LNCaP clone FGC (cell line): ENCODE data around the gene RGS11.

Experiments used
- DNase-seq: peaks from one replicate; pipeline ENCODE4 v3.0.0-alpha.2; 2011; ENCODE audit warnings: low read depth
- H3K4me3 ChIP-seq: 2 replicates; pipeline ENCODE4 v1.5.1; 2011; ENCODE audit warnings: mild to moderate bottlenecking, low read depth, low read length, control low read depth
- CTCF ChIP-seq: IDR thresholded peaks from 2 replicates; pipeline ENCODE4 v1.5.1; 2012; ENCODE audit warnings: mild to moderate bottlenecking; ENCODE audit not compliant: control insufficient read depth, insufficient read depth; ENCODE audit errors: extremely low read depth

The RGS11 gene

GRCh38 chr16:265711-266110 lies 10.0 kb downstream of the RGS11 start:
- no peak overlapping the region for H3K4me3 ChIP-seq
- TF ChIP-seq CTCF: no peak
- DNase-seq: no peak

- H3K4me3 ChIP-seq: no peak overlapping the region
- no peak for TF ChIP-seq CTCF
- DNase-seq: no peak
Measured at GRCh38 chr16:265002-265529, 10.7 kb downstream of the RGS11 start.

GRCh38 chr16:264440-264951 lies 11.2 kb downstream of the RGS11 start:
- no peak overlapping the region for H3K4me3 ChIP-seq
- DNase-seq: no peak
- no peak for TF ChIP-seq CTCF

- no peak for TF ChIP-seq CTCF
- DNase-seq: no peak
- no peak overlapping the region for H3K4me3 ChIP-seq
Measured at GRCh38 chr16:263944-264343, 11.8 kb downstream of the RGS11 start.

GRCh38 chr16:263182-263774 lies 12.5 kb downstream of the RGS11 start:
- no peak for TF ChIP-seq CTCF
- DNase-seq: no peak
- no peak overlapping the region for H3K4me3 ChIP-seq

- no peak for TF ChIP-seq CTCF
- DNase-seq: no peak
Measured at GRCh38 chr16:262121-262745, 13.5 kb downstream of the RGS11 start.

More at GRCh38 chr16:262121-262745, 13.5 kb downstream of the RGS11 start:
- H3K4me3 ChIP-seq: no peak overlapping the region
